Kidney epithelial cell (primary cell): ENCODE results near the gene DNAL1. TPM values are rescaled to one million over a fixed set of nuclear protein-coding genes. Genes with fewer than 3 reads are reported as not detected.

ENCODE experiments used
- DNase-seq: peaks from one replicate; pipeline ENCODE4 v3.0.0-alpha.2; 2010; ENCODE audit warnings: low read depth
- H3K27me3 ChIP-seq: 2 replicates; pipeline ENCODE4 v1.6.0; 2011; ENCODE audit warnings: low read length; ENCODE audit not compliant: control insufficient read depth, insufficient read depth
- H3K36me3 ChIP-seq: 2 replicates; pipeline ENCODE4 v1.5.1; 2011; ENCODE audit warnings: low read length; ENCODE audit not compliant: control insufficient read depth, insufficient read depth
- H3K4me3 ChIP-seq: 2 replicates; pipeline ENCODE4 v1.5.1; 2011; ENCODE audit warnings: low read depth, mild to moderate bottlenecking, control low read depth, low read length
- CTCF ChIP-seq: IDR thresholded peaks from 2 replicates; pipeline ENCODE4 v1.5.1; 2011; ENCODE audit warnings: mild to moderate bottlenecking, moderate library complexity, low read length, control low read depth, inconsistent platforms; ENCODE audit not compliant: insufficient read depth, poor library complexity, severe bottlenecking
- total RNA-seq: library from RNA; depleted of rRNA; stranded (reverse); fragments of >200 nt; gene quantifications from 2 replicates; pipeline ENCODE4 v1.2.3, GENCODE V29; 2015

DNAL1 gene
- total RNA-seq, 1 donor from 2014 or later, result 19.3 TPM

GRCh38 chr14:73719791-73720190 is 75.0 kb downstream of the DNAL1 start:
- no peak overlapping the region for H3K4me3 ChIP-seq
- peaks cover 5% of the 10 kb centered on the region for H3K36me3 ChIP-seq
- TF ChIP-seq CTCF, result no peak
- H3K27me3 ChIP-seq, result no peaks in the 10 kb centered on the region
- DNase-seq, result no peak

GRCh38 chr14:73720636-73721035 is 75.8 kb downstream of the DNAL1 start:
- H3K36me3 ChIP-seq, result peaks cover 5% of the 10 kb centered on the region
- DNase-seq, result no peak
- no peaks in the 10 kb centered on the region for H3K27me3 ChIP-seq
- H3K4me3 ChIP-seq, result no peak overlapping the region
- no peak for TF ChIP-seq CTCF

GRCh38 chr14:73721101-73721821 is 76.5 kb downstream of the DNAL1 start:
- no peak for TF ChIP-seq CTCF
- no peak for DNase-seq
- H3K36me3 ChIP-seq, result peaks cover 6% of the 10 kb centered on the region

GRCh38 chr14:73722581-73722980 is 77.8 kb downstream of the DNAL1 start:
- H3K27me3 ChIP-seq, result no peaks in the 10 kb centered on the region
- no peak for TF ChIP-seq CTCF
- no peak for DNase-seq
- H3K4me3 ChIP-seq, result no peak overlapping the region
- peaks cover 11% of the 10 kb centered on the region for H3K36me3 ChIP-seq

More at GRCh38 chr14:73721101-73721821, 76.5 kb downstream of the DNAL1 start:
- no peak overlapping the region for H3K4me3 ChIP-seq
- H3K27me3 ChIP-seq, result no peaks in the 10 kb centered on the region

GRCh38 chr14:73723406-73723796 is 78.6 kb downstream of the DNAL1 start:
- no peak for TF ChIP-seq CTCF
- DNase-seq, result no peak
- H3K27me3 ChIP-seq, result no peaks in the 10 kb centered on the region
- H3K4me3 ChIP-seq, result no peak overlapping the region
- peaks cover 12% of the 10 kb centered on the region for H3K36me3 ChIP-seq
